SK-N-SH (cell line): Measurements from ENCODE around the gene FHOD3. TPM values are rescaled to one million over a fixed set of nuclear protein-coding genes. Genes with fewer than 3 reads are reported as not detected.

Source experiments
- CTCF ChIA-PET: fragments of 300-600, 350-600 bp; formaldehyde crosslinking; extraction: SDS; loops from one replicate; lab custom pipeline; 2021; lab: Yijun Ruan, JAX
- POLR2A ChIA-PET: fragments of 350-600 bp; sonication (Branson Sonifier 250); formaldehyde crosslinking; extraction: SDS; loops from one replicate; lab custom pipeline; 2020; ENCODE audit warnings: antibody characterized with exemption, inconsistent platforms; lab: Yijun Ruan, JAX
- DNase-seq: peaks from one replicate; pipeline ENCODE4 v3.0.0; 2012
- H2AFZ ChIP-seq: fragments of 200-600 bp; sonication (generic); 2 replicates; pipeline ENCODE4 v1.8.1; 2016; ENCODE audit warnings: antibody characterized with exemption, mild to moderate bottlenecking, low read depth
- H3F3A ChIP-seq: fragments of 200-600 bp; sonication (generic); replicated peaks from 2 replicates; pipeline ENCODE3; 2016; ENCODE audit warnings: antibody characterized with exemption, mild to moderate bottlenecking; ENCODE audit not compliant: insufficient read depth
- H3K27ac ChIP-seq, 2 experiments: fragments of 200-500 bp in 1 of 2; fragments of 200-600 bp in 1 of 2; sonication (Bioruptor generic) in 1 of 2; sonication (generic), shearing (Covaris generic) in 1 of 2; 2 replicates each; pipeline versions ENCODE4 v1.5.1 to v1.6.1; 2014 to 2016; ENCODE audit warnings: low read depth in 2 of 2, inconsistent platforms in 1 of 2, low read length in 1 of 2, mild to moderate bottlenecking in 1 of 2, mixed read lengths in 1 of 2
- H3K27me3 ChIP-seq: fragments of 200-600 bp; sonication (generic), shearing (Covaris generic); 2 replicates; pipeline ENCODE4 v1.6.1; 2016; ENCODE audit warnings: mixed run types; ENCODE audit not compliant: insufficient read depth
- H3K36me3 ChIP-seq, 2 experiments: fragments of 200-500 bp in 1 of 2; fragments of 200-600 bp in 1 of 2; sonication (Bioruptor generic) in 1 of 2; sonication (generic) in 1 of 2; replicated peaks in 1 of 2; 2 replicates each; pipeline versions ENCODE3 to v1.5.1; 2014 to 2016; ENCODE audit warnings: low read length in 1 of 2, mild to moderate bottlenecking in 1 of 2; ENCODE audit not compliant: insufficient read depth in 2 of 2, control insufficient read depth in 1 of 2
- H3K4me1 ChIP-seq, 2 experiments: fragments of 200-500 bp in 1 of 2; fragments of 200-600 bp in 1 of 2; sonication (Bioruptor generic) in 1 of 2; sonication (generic), shearing (Covaris generic) in 1 of 2; 2 replicates each; pipeline versions ENCODE4 v1.5.1 to v1.6.1; 2014 to 2016; ENCODE audit warnings: low read depth in 1 of 2, low read length in 1 of 2, mixed run types in 1 of 2; ENCODE audit not compliant: insufficient read depth in 2 of 2, control insufficient read depth in 1 of 2
- H3K4me2 ChIP-seq: fragments of 200-600 bp; sonication (generic), shearing (Covaris generic); 2 replicates; pipeline ENCODE4 v1.6.1; 2017; ENCODE audit warnings: mixed run types
- H3K4me3 ChIP-seq, 2 experiments: fragments of 200-500 bp in 1 of 2; fragments of 200-600 bp in 1 of 2; sonication (Bioruptor generic) in 1 of 2; sonication (generic), shearing (Covaris generic) in 1 of 2; 2 replicates each; pipeline versions ENCODE4 v1.5.1 to v1.8.1; 2014 to 2016; ENCODE audit warnings: low read depth in 2 of 2, inconsistent platforms in 1 of 2, low read length in 1 of 2, mild to moderate bottlenecking in 1 of 2, mixed read lengths in 1 of 2, moderate library complexity in 1 of 2
- H3K79me2 ChIP-seq: fragments of 200-600 bp; sonication (generic); 2 replicates; pipeline ENCODE4 v1.8.1; 2017; ENCODE audit warnings: mild to moderate bottlenecking; ENCODE audit not compliant: insufficient read depth
- H3K9ac ChIP-seq: fragments of 200-600 bp; sonication (generic); 2 replicates; pipeline ENCODE4 v1.6.1; 2017; ENCODE audit warnings: mixed run types
- H3K9me2 ChIP-seq: fragments of 200-600 bp; sonication (generic); 2 replicates; pipeline ENCODE4 v1.6.1; 2017; ENCODE audit warnings: mixed run types
- H3K9me3 ChIP-seq: fragments of 200-600 bp; sonication (generic); 2 replicates; pipeline ENCODE4 v1.6.1; 2017; ENCODE audit warnings: mixed run types, mild to moderate bottlenecking, moderate library complexity
- H4K20me1 ChIP-seq: fragments of 200-600 bp; sonication (generic); 2 replicates; pipeline ENCODE4 v1.6.1; 2017; ENCODE audit warnings: mild to moderate bottlenecking, mixed run types; ENCODE audit not compliant: insufficient read depth
- CTCF ChIP-seq: fragments of 200-600 bp; sonication (generic); IDR thresholded peaks from 2 replicates; pipeline ENCODE4 v1.6.1; 2017; ENCODE audit warnings: antibody characterized with exemption, mild to moderate bottlenecking, moderate library complexity
- EZH2phosphoT487 ChIP-seq: fragments of 200-600 bp; sonication (generic); IDR thresholded peaks from 2 replicates; pipeline ENCODE4 v1.6.1; 2017; ENCODE audit warnings: low read depth, mixed run types, mild to moderate bottlenecking, antibody characterized with exemption, moderate library complexity, borderline replicate concordance
- FOSL2 ChIP-seq: IDR thresholded peaks from 2 replicates; pipeline ENCODE4 v1.4.0; 2012; ENCODE audit warnings: low read depth, mild to moderate bottlenecking, moderate library complexity, borderline replicate concordance
- FOXM1 ChIP-seq: IDR thresholded peaks from 2 replicates; pipeline ENCODE4 v1.4.0; 2012; ENCODE audit warnings: low read depth, mild to moderate bottlenecking
- MEF2A ChIP-seq: IDR thresholded peaks from 2 replicates; pipeline ENCODE4 v1.4.0; 2012; ENCODE audit warnings: low read depth, borderline replicate concordance
- MXI1 ChIP-seq: IDR thresholded peaks from 2 replicates; pipeline ENCODE4 v1.6.1; 2012; ENCODE audit warnings: mild to moderate bottlenecking, low read depth, low read length, improper control_type of control experiment
- NFIC ChIP-seq: IDR thresholded peaks from 2 replicates; pipeline ENCODE4 v1.4.0; 2012; ENCODE audit warnings: borderline replicate concordance
- NRF1 ChIP-seq: IDR thresholded peaks from 2 replicates; pipeline ENCODE4 v1.6.1; 2012; ENCODE audit warnings: low read depth, mild to moderate bottlenecking, low read length
- POLR2AphosphoS5 ChIP-seq: IDR thresholded peaks from 2 replicates; pipeline ENCODE4 v1.6.1; 2012; ENCODE audit warnings: low read depth, low read length
- RCOR1 ChIP-seq: fragments of 150-350 bp; IDR thresholded peaks from 2 replicates; pipeline ENCODE4 v1.6.1; 2017; ENCODE audit warnings: antibody characterized with exemption, low read length
- RFX5 ChIP-seq: IDR thresholded peaks from 2 replicates; pipeline ENCODE4 v1.6.1; 2012; ENCODE audit warnings: mild to moderate bottlenecking, improper control_type of control experiment, low read length
- RXRA ChIP-seq: IDR thresholded peaks from 2 replicates; pipeline ENCODE4 v1.4.0; 2012; ENCODE audit warnings: low read depth, mild to moderate bottlenecking, borderline replicate concordance
- SIN3A ChIP-seq: IDR thresholded peaks from 2 replicates; pipeline ENCODE4 v1.6.1; 2012; ENCODE audit warnings: low read depth, mild to moderate bottlenecking, low read length, moderate library complexity, borderline replicate concordance
- SMC3 ChIP-seq: IDR thresholded peaks from 2 replicates; pipeline ENCODE4 v1.6.1; 2012; ENCODE audit warnings: low read depth, low read length, improper control_type of control experiment
- TCF12 ChIP-seq: IDR thresholded peaks from 2 replicates; pipeline ENCODE4 v1.4.0; 2012
- YY1 ChIP-seq: IDR thresholded peaks from 2 replicates; pipeline ENCODE4 v1.4.0; 2012; ENCODE audit warnings: low read depth, mild to moderate bottlenecking
- WGBS: methylation state at CpG from one replicate; pipeline ENCODE4 v1.1.6; 2017; ENCODE audit warnings: low lambda C conversion rate; 5-methylcytosine and 5-hydroxymethylcytosine counted together
- polyA plus RNA-seq, 3 experiments: library from polyadenylated mRNA; depleted of rRNA; stranded (reverse); fragments of >200 nt; gene quantifications; 2 replicates each; pipeline ENCODE4 v1.2.3, GENCODE V29; 2012
- TF ChIP-seq, protein P1 (sequence below): IDR thresholded peaks from 2 replicates; pipeline ENCODE4 v1.4.0; 2012; ENCODE audit warnings: low read depth, borderline replicate concordance
- TF ChIP-seq, protein P2 (sequence below): IDR thresholded peaks from 2 replicates; pipeline ENCODE4 v1.4.0; 2012; ENCODE audit warnings: low read depth, borderline replicate concordance
- TF ChIP-seq, protein P3 (sequence below): IDR thresholded peaks from 2 replicates; pipeline ENCODE4 v1.4.0; 2012; ENCODE audit warnings: low read depth

Gene FHOD3
- polyA plus RNA-seq, 1 of the 3 experiments (the other 2 are of a cell fraction) = 10.9 TPM

- H3F3A ChIP-seq = no peaks in the 10 kb centered on the region
- no peaks in the 10 kb centered on the region for H3K36me3 ChIP-seq
- no peak overlapping the region for H3K27ac ChIP-seq
- no peak overlapping the region for H3K4me3 ChIP-seq
- H3K27me3 ChIP-seq = no peaks in the 10 kb centered on the region
- POLR2A ChIA-PET = no interaction called here
- no peaks in the 10 kb centered on the region for H3K4me1 ChIP-seq
- H3K9me2 ChIP-seq = no peaks in the 10 kb centered on the region
- H3K9ac ChIP-seq = no peak overlapping the region
- no peaks in the 10 kb centered on the region for H4K20me1 ChIP-seq
- TF ChIP-seq TCF12 = no peak
- TF ChIP-seq MEF2A = no peak
- TF ChIP-seq, protein P1, sequence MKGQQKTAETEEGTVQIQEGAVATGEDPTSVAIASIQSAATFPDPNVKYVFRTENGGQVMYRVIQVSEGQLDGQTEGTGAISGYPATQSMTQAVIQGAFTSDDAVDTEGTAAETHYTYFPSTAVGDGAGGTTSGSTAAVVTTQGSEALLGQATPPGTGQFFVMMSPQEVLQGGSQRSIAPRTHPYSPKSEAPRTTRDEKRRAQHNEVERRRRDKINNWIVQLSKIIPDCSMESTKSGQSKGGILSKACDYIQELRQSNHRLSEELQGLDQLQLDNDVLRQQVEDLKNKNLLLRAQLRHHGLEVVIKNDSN = no peak
- TF ChIP-seq, all 33 proteins: peak for 0
- no peak for DNase-seq
- Histone ChIP-seq H3K9me3 (no peaks in the 10 kb centered on the region), H3K79me2 (no peaks in the 10 kb centered on the region), H3K4me2 (no peak overlapping the region), H2AFZ (no peak overlapping the region)
- CTCF ChIA-PET = interaction anchor here (0.5 kb wide), 1 partner anchor 849 kb away, joined by 3 read pairs; no protein-coding TSS in a partner anchor
- WGBS = 73% methylated on average over 3 of the region's 3 CpGs
Observed at GRCh38 chr18:36650266-36650665, 352.8 kb downstream of the FHOD3 start.

GRCh38 chr18:36650906-36651305, 353.4 kb downstream of the FHOD3 start:
- WGBS = 80% methylated on average over 6 of the region's 6 CpGs
- CTCF ChIA-PET = interaction anchor here (0.5 kb wide), 1 partner anchor 849 kb away, joined by 3 read pairs; no protein-coding TSS in a partner anchor
- H3F3A ChIP-seq = no peaks in the 10 kb centered on the region
- H3K27me3 ChIP-seq = no peaks in the 10 kb centered on the region
- no peak overlapping the region for H3K4me3 ChIP-seq
- TF ChIP-seq MXI1 (no peak), RCOR1 (no peak), YY1 (no peak), POLR2AphosphoS5 (no peak), NFIC (no peak), RXRA (no peak), CTCF (no peak), FOSL2 (no peak), NRF1 (no peak), RFX5 (no peak), FOXM1 (no peak), SMC3 (no peak), EZH2phosphoT487 (no peak), SIN3A (no peak)
- TF ChIP-seq, protein P2, sequence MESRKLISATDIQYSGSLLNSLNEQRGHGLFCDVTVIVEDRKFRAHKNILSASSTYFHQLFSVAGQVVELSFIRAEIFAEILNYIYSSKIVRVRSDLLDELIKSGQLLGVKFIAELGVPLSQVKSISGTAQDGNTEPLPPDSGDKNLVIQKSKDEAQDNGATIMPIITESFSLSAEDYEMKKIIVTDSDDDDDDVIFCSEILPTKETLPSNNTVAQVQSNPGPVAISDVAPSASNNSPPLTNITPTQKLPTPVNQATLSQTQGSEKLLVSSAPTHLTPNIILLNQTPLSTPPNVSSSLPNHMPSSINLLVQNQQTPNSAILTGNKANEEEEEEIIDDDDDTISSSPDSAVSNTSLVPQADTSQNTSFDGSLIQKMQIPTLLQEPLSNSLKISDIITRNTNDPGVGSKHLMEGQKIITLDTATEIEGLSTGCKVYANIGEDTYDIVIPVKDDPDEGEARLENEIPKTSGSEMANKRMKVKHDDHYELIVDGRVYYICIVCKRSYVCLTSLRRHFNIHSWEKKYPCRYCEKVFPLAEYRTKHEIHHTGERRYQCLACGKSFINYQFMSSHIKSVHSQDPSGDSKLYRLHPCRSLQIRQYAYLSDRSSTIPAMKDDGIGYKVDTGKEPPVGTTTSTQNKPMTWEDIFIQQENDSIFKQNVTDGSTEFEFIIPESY = no peak
- TF ChIP-seq, protein P3, sequence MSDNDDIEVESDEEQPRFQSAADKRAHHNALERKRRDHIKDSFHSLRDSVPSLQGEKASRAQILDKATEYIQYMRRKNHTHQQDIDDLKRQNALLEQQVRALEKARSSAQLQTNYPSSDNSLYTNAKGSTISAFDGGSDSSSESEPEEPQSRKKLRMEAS = no peak
- TF ChIP-seq, all 33 proteins: peak for 0
- no peaks in the 10 kb centered on the region for H3K9me2 ChIP-seq
- POLR2A ChIA-PET = no interaction called here
- H3K9ac ChIP-seq = no peak overlapping the region
- no peak overlapping the region for H3K27ac ChIP-seq
- DNase-seq = no peak
- no peaks in the 10 kb centered on the region for H3K9me3 ChIP-seq
- no peaks in the 10 kb centered on the region for H3K36me3 ChIP-seq
- H2AFZ ChIP-seq = no peak overlapping the region
- H3K79me2 ChIP-seq = no peaks in the 10 kb centered on the region
- no peaks in the 10 kb centered on the region for H3K4me1 ChIP-seq
- no peaks in the 10 kb centered on the region for H4K20me1 ChIP-seq
- no peak overlapping the region for H3K4me2 ChIP-seq
